HG03469 (cell line): ENCODE measurements around the gene HOMER1.

Experiments used
- ATAC-seq: cut with Tn5 transposase; IDR thresholded peaks from one replicate; pipeline ENCODE4 v1.9.1; 2021; ENCODE audit warnings: mild to moderate bottlenecking, moderate library complexity, moderate number of reproducible peaks; ENCODE audit not compliant: unreplicated experiment

The HOMER1 gene

GRCh38 chr5:79491690-79492317 lies 22.1 kb downstream of the HOMER1 start:
- no peak for ATAC-seq

- ATAC-seq, result no peak
These were observed 23.5 kb downstream of the HOMER1 start for GRCh38 chr5:79490323-79490936.

- ATAC-seq, result no peak
These were observed 24.2 kb downstream of the HOMER1 start for GRCh38 chr5:79489773-79490172.

GRCh38 chr5:79488775-79489174 lies 25.2 kb downstream of the HOMER1 start:
- no peak for ATAC-seq

GRCh38 chr5:79488058-79488457 lies 25.9 kb downstream of the HOMER1 start:
- no peak for ATAC-seq

- no peak for ATAC-seq
These were observed 26.7 kb downstream of the HOMER1 start for GRCh38 chr5:79487251-79487650.

- ATAC-seq, result no peak
These were observed 27.8 kb downstream of the HOMER1 start for GRCh38 chr5:79486116-79486515.

- ATAC-seq, result no peak
These were observed 29.2 kb downstream of the HOMER1 start for GRCh38 chr5:79484731-79485130.

- no peak for ATAC-seq
These were observed 32.4 kb downstream of the HOMER1 start for GRCh38 chr5:79481574-79481973.

GRCh38 chr5:79480991-79481390 lies 32.9 kb downstream of the HOMER1 start:
- ATAC-seq, result no peak

GRCh38 chr5:79475152-79475466 lies 38.8 kb downstream of the HOMER1 start:
- no peak for ATAC-seq

GRCh38 chr5:79474367-79475151 lies 39.4 kb downstream of the HOMER1 start:
- no peak for ATAC-seq

- ATAC-seq, result no peak
These were observed 42.4 kb downstream of the HOMER1 start for GRCh38 chr5:79471556-79471955.

- no peak for ATAC-seq
These were observed 49.1 kb downstream of the HOMER1 start for GRCh38 chr5:79464695-79465332.

GRCh38 chr5:79464278-79464677 lies 49.7 kb downstream of the HOMER1 start:
- no peak for ATAC-seq

GRCh38 chr5:79459626-79460025 lies 54.3 kb downstream of the HOMER1 start:
- ATAC-seq, result no peak

GRCh38 chr5:79456890-79457583 lies 56.9 kb downstream of the HOMER1 start:
- ATAC-seq, result peak; percentile 72

- ATAC-seq, result no peak
These were observed 57.5 kb downstream of the HOMER1 start for GRCh38 chr5:79456400-79456799.

GRCh38 chr5:79454043-79454442 lies 59.9 kb downstream of the HOMER1 start:
- no peak for ATAC-seq

- no peak for ATAC-seq
These were observed 65.6 kb downstream of the HOMER1 start for GRCh38 chr5:79448336-79448735.

GRCh38 chr5:79436821-79437220 lies 77.1 kb downstream of the HOMER1 start:
- no peak for ATAC-seq
